PFSK-1 (cell line): ENCODE results near the gene RAET1E.

Experiments
- POLR2AphosphoS5 ChIP-seq: IDR thresholded peaks from 2 replicates; pipeline ENCODE4 v1.6.1; 2012; ENCODE audit warnings: low read depth, mild to moderate bottlenecking, control low read depth, low read length, moderate library complexity
- REST ChIP-seq, 2 experiments: IDR thresholded peaks; 2 replicates each; pipeline versions ENCODE4 v1.6.1 to v1.8.0; 2011 to 2012; ENCODE audit warnings: low read depth in 2 of 2, low read length in 2 of 2, control low read depth in 1 of 2, inconsistent platforms in 1 of 2, mild to moderate bottlenecking in 1 of 2, moderate library complexity in 1 of 2; ENCODE audit not compliant: insufficient read depth in 1 of 2
- SIN3A ChIP-seq: IDR thresholded peaks from 2 replicates; pipeline ENCODE4 v1.6.1; 2012; ENCODE audit warnings: mild to moderate bottlenecking, low read length, moderate library complexity, borderline replicate concordance; ENCODE audit not compliant: insufficient read depth
- TAF1 ChIP-seq: IDR thresholded peaks from 2 replicates; pipeline ENCODE4 v1.6.1; 2012; ENCODE audit warnings: low read length, control low read depth, borderline replicate concordance; ENCODE audit not compliant: insufficient read depth

- TF ChIP-seq TAF1 (no peak), REST (IDR thresholded peaks at IDR 0.05; ENCODE audit: insufficient read depth in 1 of 2, low read depth in 2 of 2, low read length in 2 of 2) (no peak), SIN3A (no peak), POLR2AphosphoS5 (no peak)
Observed at GRCh38 chr6:149864578-149865535, 33.1 kb downstream of the RAET1E start.
